H1 (cell line): ENCODE results near the gene NDFIP2. TPM values are rescaled to one million over a fixed set of nuclear protein-coding genes. Genes with fewer than 3 reads are reported as not detected.

Experiments
- CTCF ChIA-PET: fragments of 300-600 bp; sonication (Branson Sonifier 250); formaldehyde crosslinking; loops from one replicate; lab custom pipeline; 2021; ENCODE audit not compliant: partially characterized antibody; lab: Charles Lee
- POLR2A ChIA-PET: fragments of 300-600 bp; sonication (Branson Sonifier 250); formaldehyde crosslinking; loops from one replicate; lab custom pipeline; 2021; ENCODE audit warnings: inconsistent platforms; ENCODE audit not compliant: partially characterized antibody; lab: Charles Lee
- DNase-seq, 2 experiments: peaks; one replicate each; pipeline versions ENCODE4 v3.0.0 to v3.0.0-alpha.2; 2010 to 2022; ENCODE audit warnings: low spot score in 2 of 2, low read depth in 1 of 2, mixed read lengths in 1 of 2
- FAIRE-seq: peaks from 2 replicates; lab custom pipeline; 2011; peaks lifted over from hg19 to GRCh38; lab: Jason Lieb, UNC
- H2AFZ ChIP-seq: 2 replicates; pipeline ENCODE4 v1.8.1; 2012; ENCODE audit warnings: low read length, inconsistent platforms
- H2AK5ac ChIP-seq: 2 replicates; pipeline ENCODE4 v1.6.1; 2013; ENCODE audit warnings: low read depth, low read length
- H2BK120ac ChIP-seq: replicated peaks from 2 replicates; pipeline ENCODE3; 2013; ENCODE audit warnings: low read depth, low read length, inconsistent platforms
- H2BK12ac ChIP-seq: 2 replicates; pipeline ENCODE4 v1.6.1; 2013; ENCODE audit warnings: low read depth, low read length
- H2BK15ac ChIP-seq: 2 replicates; pipeline ENCODE4 v1.6.1; 2013; ENCODE audit warnings: low read length
- H2BK20ac ChIP-seq: 2 replicates; pipeline ENCODE4 v1.6.1; 2013; ENCODE audit warnings: low read length
- H2BK5ac ChIP-seq: 2 replicates; pipeline ENCODE4 v1.6.1; 2013; ENCODE audit warnings: low read depth, low read length
- H3K14ac ChIP-seq: 2 replicates; pipeline ENCODE4 v1.6.1; 2013; ENCODE audit warnings: inconsistent platforms; ENCODE audit not compliant: insufficient read length
- H3K18ac ChIP-seq: 2 replicates; pipeline ENCODE4 v1.6.1; 2013; ENCODE audit warnings: low read length; ENCODE audit errors: extremely low read depth
- H3K23ac ChIP-seq: 2 replicates; pipeline ENCODE4 v1.6.1; 2013; ENCODE audit warnings: inconsistent platforms; ENCODE audit not compliant: insufficient read length
- H3K23me2 ChIP-seq: 2 replicates; pipeline ENCODE4 v1.6.1; 2013; ENCODE audit warnings: low read depth, low read length
- H3K27ac ChIP-seq: 2 replicates; pipeline ENCODE4 v1.6.1; 2011; ENCODE audit warnings: low read depth, low read length, inconsistent platforms
- H3K27me3 ChIP-seq, 4 experiments: replicated peaks in 1 of 4; 1 replicate in 1 of 4; 2 replicates in 3 of 4; pipeline versions ENCODE4 v1.6.1 to v1.8.1; 2011 to 2013; ENCODE audit warnings: low read length in 3 of 4, mild to moderate bottlenecking in 3 of 4, inconsistent platforms in 2 of 4, mixed read lengths in 2 of 4, moderate library complexity in 1 of 4; ENCODE audit not compliant: control insufficient read depth in 3 of 4, insufficient read depth in 3 of 4; ENCODE audit errors: extremely low read depth in 1 of 4
- H3K36me3 ChIP-seq, 4 experiments: 2 replicates each; pipeline versions ENCODE4 v1.6.1 to v1.8.1; 2011 to 2013; ENCODE audit warnings: mild to moderate bottlenecking in 4 of 4, low read length in 3 of 4, moderate library complexity in 2 of 4, control low read depth in 1 of 4, inconsistent platforms in 1 of 4; ENCODE audit not compliant: insufficient read depth in 4 of 4, control insufficient read depth in 2 of 4
- H3K4ac ChIP-seq: replicated peaks from 2 replicates; pipeline ENCODE3; 2013; ENCODE audit warnings: low read length, low read depth, mixed read lengths, inconsistent platforms; ENCODE audit not compliant: insufficient read length
- H3K4me1 ChIP-seq, 4 experiments: replicated peaks in 1 of 4; 1 replicate in 1 of 4; 2 replicates in 3 of 4; pipeline versions ENCODE4 v1.6.1 to v1.8.1; 2011 to 2013; ENCODE audit warnings: low read length in 3 of 4, inconsistent platforms in 2 of 4, mixed read lengths in 1 of 4; ENCODE audit not compliant: insufficient read depth in 4 of 4, control insufficient read depth in 3 of 4
- H3K4me2 ChIP-seq, 2 experiments: 2 replicates each; pipeline versions ENCODE4 v1.6.1 to v1.8.1; 2011 to 2013; ENCODE audit warnings: low read depth in 2 of 2, low read length in 2 of 2, control low read depth in 1 of 2, inconsistent platforms in 1 of 2, mild to moderate bottlenecking in 1 of 2; ENCODE audit not compliant: insufficient read depth in 1 of 2
- H3K4me3 ChIP-seq, 4 experiments: fragments of 200-600, 300-600 bp in 1 of 4; sonication (generic), shearing (Covaris generic), sonication (Bioruptor Twin) in 1 of 4; 2 replicates each; pipeline versions ENCODE4 v1.5.1 to v1.8.1; 2011 to 2016; ENCODE audit warnings: low read length in 4 of 4, low read depth in 3 of 4, control low read depth in 2 of 4, inconsistent platforms in 2 of 4, mild to moderate bottlenecking in 2 of 4, mixed read lengths in 1 of 4, moderate library complexity in 1 of 4; ENCODE audit not compliant: insufficient read depth in 2 of 4; ENCODE audit errors: extremely low read depth in 1 of 4
- H3K56ac ChIP-seq: replicated peaks from 2 replicates; pipeline ENCODE3; 2013; ENCODE audit warnings: low read depth, mild to moderate bottlenecking, mixed read lengths, low read length, inconsistent platforms; ENCODE audit not compliant: insufficient read length
- H3K79me1 ChIP-seq: 2 replicates; pipeline ENCODE4 v1.6.1; 2013; ENCODE audit warnings: low read depth, low read length, control low read depth
- H3K79me2 ChIP-seq, 2 experiments: 2 replicates each; pipeline versions ENCODE4 v1.6.1 to v1.8.1; 2012 to 2013; ENCODE audit warnings: low read length in 2 of 2, mild to moderate bottlenecking in 2 of 2, inconsistent platforms in 1 of 2; ENCODE audit not compliant: insufficient read depth in 2 of 2, control insufficient read depth in 1 of 2
- H3K9ac ChIP-seq, 4 experiments: replicated peaks in 1 of 4; 1 replicate in 1 of 4; 2 replicates in 3 of 4; pipeline versions ENCODE4 v1.6.1 to v1.8.1; 2011 to 2013; ENCODE audit warnings: low read depth in 3 of 4, low read length in 3 of 4, control low read depth in 2 of 4, mild to moderate bottlenecking in 2 of 4, moderate library complexity in 2 of 4, inconsistent platforms in 1 of 4; ENCODE audit errors: extremely low read depth in 1 of 4
- H3K9me3 ChIP-seq, 2 experiments: 2 replicates each; pipeline versions ENCODE4 v1.6.1 to v1.8.1; 2012 to 2013; ENCODE audit warnings: mild to moderate bottlenecking in 2 of 2, moderate library complexity in 2 of 2, control low read depth in 1 of 2, inconsistent platforms in 1 of 2, low read depth in 1 of 2, low read length in 1 of 2, mixed read lengths in 1 of 2; ENCODE audit not compliant: insufficient read depth in 2 of 2
- H4K20me1 ChIP-seq, 2 experiments: replicated peaks in 1 of 2; 2 replicates each; pipeline versions ENCODE3 to v1.8.1; 2011 to 2013; ENCODE audit warnings: inconsistent platforms in 2 of 2, low read length in 2 of 2, mild to moderate bottlenecking in 1 of 2; ENCODE audit not compliant: insufficient read depth in 2 of 2, control insufficient read depth in 1 of 2
- H4K5ac ChIP-seq: 2 replicates; pipeline ENCODE4 v1.6.1; 2013; ENCODE audit warnings: low read length, low read depth, mixed read lengths, inconsistent platforms; ENCODE audit not compliant: insufficient read length
- H4K8ac ChIP-seq: 2 replicates; pipeline ENCODE4 v1.8.0; 2013; ENCODE audit warnings: mild to moderate bottlenecking, moderate library complexity, low read length, inconsistent platforms; ENCODE audit not compliant: insufficient read depth; ENCODE audit errors: extremely low read depth
- H4K91ac ChIP-seq: replicated peaks from 2 replicates; pipeline ENCODE3; 2013; ENCODE audit warnings: low read length, mixed read lengths, inconsistent platforms; ENCODE audit not compliant: insufficient read length
- BCL11A ChIP-seq, 2 experiments: IDR thresholded peaks; one replicate each; pipeline ENCODE4 v1.6.1; 2011; ENCODE audit warnings: low read depth in 2 of 2, low read length in 2 of 2, mild to moderate bottlenecking in 2 of 2
- BRCA1 ChIP-seq: IDR thresholded peaks from 2 replicates; pipeline ENCODE4 v1.6.1; 2012; ENCODE audit warnings: low read depth, low read length, improper control_type of control experiment
- CBX5 ChIP-seq: fragments of 300-800, 300-1000 bp; sonication (generic); IDR thresholded peaks from 2 replicates; pipeline ENCODE4 v1.7.1; 2016; ENCODE audit warnings: antibody characterized with exemption, low read length, low read depth
- GTF2F1 ChIP-seq: IDR thresholded peaks from 2 replicates; pipeline ENCODE4 v1.6.1; 2012; ENCODE audit warnings: low read depth, low read length, improper control_type of control experiment, borderline replicate concordance
- HDAC2 ChIP-seq, 2 experiments: fragments of 300-600 bp in 1 of 2; sonication (generic) in 1 of 2; IDR thresholded peaks; 2 replicates each; pipeline ENCODE4 v1.6.1; 2011 to 2012; ENCODE audit warnings: low read depth in 2 of 2, low read length in 2 of 2, mild to moderate bottlenecking in 2 of 2, moderate library complexity in 2 of 2, borderline replicate concordance in 1 of 2, inconsistent platforms in 1 of 2
- HDAC6 ChIP-seq: IDR thresholded peaks from one replicate; pipeline ENCODE4 v1.7.1; 2012; ENCODE audit warnings: low read depth, mild to moderate bottlenecking, inconsistent platforms, low read length, moderate library complexity
- NANOG ChIP-seq: IDR thresholded peaks from 2 replicates; pipeline ENCODE4 v1.6.1; 2011; ENCODE audit warnings: low read length, low read depth, mild to moderate bottlenecking, inconsistent platforms; ENCODE audit not compliant: insufficient read depth, poor library complexity, severe bottlenecking
- POLR2AphosphoS5 ChIP-seq: IDR thresholded peaks from 2 replicates; pipeline ENCODE4 v1.6.1; 2011; ENCODE audit warnings: low read depth, low read length
- RFX5 ChIP-seq: IDR thresholded peaks from 2 replicates; pipeline ENCODE4 v1.6.1; 2011; ENCODE audit warnings: low read depth, low read length, improper control_type of control experiment, borderline replicate concordance
- SIX5 ChIP-seq: IDR thresholded peaks from 2 replicates; pipeline ENCODE4 v1.6.1; 2011; ENCODE audit warnings: mild to moderate bottlenecking, low read depth, low read length
- TAF7 ChIP-seq: optimal IDR thresholded peaks from 2 replicates; pipeline ENCODE3; 2011; ENCODE audit warnings: low read depth, mild to moderate bottlenecking, inconsistent platforms, low read length, moderate library complexity, borderline replicate concordance
- WGBS, 2 experiments: shearing (Covaris generic) in 1 of 2; methylation state at CpG; one replicate each; pipeline versions ENCODE4 v1.1.6 to v1.1.7; 2013 to 2015; ENCODE audit warnings: low lambda C conversion rate in 2 of 2, mixed read lengths in 2 of 2, inconsistent platforms in 1 of 2, low coverage in 1 of 2, missing lambda C conversion rate in 1 of 2; ENCODE audit not compliant: insufficient replicate concordance in 2 of 2, insufficient coverage in 1 of 2, insufficient read length in 1 of 2; ENCODE audit errors: extremely low coverage in 1 of 2, missing lambda C conversion rate in 1 of 2; 5-methylcytosine and 5-hydroxymethylcytosine counted together
- polyA plus RNA-seq, 7 experiments: library from polyadenylated mRNA; depleted of rRNA in 3 of 7; stranded (reverse) in 5 of 7; unstranded in 2 of 7; fragments of >200 nt in 5 of 7; fragments of 200-250 nt in 2 of 7; gene quantifications; 1 replicate in 5 of 7; 2 replicates in 1 of 7; 4 replicates in 1 of 7; pipeline versions ENCODE4 v1.2.1 to v1.2.3, GENCODE V29; 2011 to 2013; ENCODE audit warnings: missing spikeins in 2 of 7, mixed read lengths in 2 of 7
- total RNA-seq: library from RNA; stranded (reverse); fragmentation: NEBNext Ultra II Directional; extraction: Animal tissue kit (Norgen Biotek cat#: 25700); gene quantifications from 2 replicates; pipeline ENCODE4 v1.2.1, GENCODE V29; 2021
- TF ChIP-seq, protein P1 (sequence below): IDR thresholded peaks from 2 replicates; pipeline ENCODE4 v1.6.1; 2011; ENCODE audit warnings: low read length, improper control_type of control experiment

The NDFIP2 gene
- total and polyA plus RNA-seq, 2 of the 8 experiments (the other 6 are each of a cell fraction or from before 2014, with no cell fraction given), result 11.1 to 32.9 TPM

GRCh38 chr13:79549355-79550106 lies 68.6 kb downstream of the NDFIP2 start:
- ChIA-PET POLR2A (no interaction called here), CTCF (no interaction called here)
- Histone ChIP-seq H2BK15ac (no peak overlapping the region), H2BK120ac (no peak overlapping the region), H3K9me3 (no peaks in the 10 kb centered on the region), H3K27me3 (no peaks in the 10 kb centered on the region), H3K4me1 (no peaks in the 10 kb centered on the region; a peak in 1 of 7 replicates), H3K79me1 (no peaks in the 10 kb centered on the region), H3K56ac (no peak overlapping the region), H2BK20ac (no peak overlapping the region), H3K23ac (no peak overlapping the region), H2AFZ (no peak overlapping the region), H3K9ac (no peak overlapping the region), H3K4ac (no peak overlapping the region), H3K79me2 (no peaks in the 10 kb centered on the region), H3K4me2 (no peak overlapping the region), H3K36me3 (no peaks in the 10 kb centered on the region), H3K27ac (no peak overlapping the region), H4K91ac (no peak overlapping the region), H3K23me2 (no peaks in the 10 kb centered on the region), H2BK12ac (no peak overlapping the region), H4K5ac (no peak overlapping the region), H3K14ac (no peak overlapping the region), H2BK5ac (no peak overlapping the region), H3K18ac (no peak overlapping the region), H2AK5ac (no peak overlapping the region), H4K8ac (no peak overlapping the region), H3K4me3 (no peak overlapping the region), H4K20me1 (peaks cover 0 to 2% of the 10 kb centered on the region in 2 experiments)
- no peak for FAIRE-seq
- DNase-seq, result no peak
- WGBS, 2 experiments, result 90% methylated on average over 2 of the region's 2 CpGs; no CpG with 5 or more reads in 1 of the 2 experiments
- no peak for TF ChIP-seq TAF7
- no peak for TF ChIP-seq BCL11A (IDR thresholded peaks at IDR 0.05; ENCODE audit: low read depth in 2 of 2, low read length in 2 of 2)
- TF ChIP-seq RFX5, result no peak
- TF ChIP-seq GTF2F1, result no peak
- TF ChIP-seq, protein P1, sequence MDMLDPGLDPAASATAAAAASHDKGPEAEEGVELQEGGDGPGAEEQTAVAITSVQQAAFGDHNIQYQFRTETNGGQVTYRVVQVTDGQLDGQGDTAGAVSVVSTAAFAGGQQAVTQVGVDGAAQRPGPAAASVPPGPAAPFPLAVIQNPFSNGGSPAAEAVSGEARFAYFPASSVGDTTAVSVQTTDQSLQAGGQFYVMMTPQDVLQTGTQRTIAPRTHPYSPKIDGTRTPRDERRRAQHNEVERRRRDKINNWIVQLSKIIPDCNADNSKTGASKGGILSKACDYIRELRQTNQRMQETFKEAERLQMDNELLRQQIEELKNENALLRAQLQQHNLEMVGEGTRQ, result no peak
- TF ChIP-seq BRCA1, result no peak
- no peak for TF ChIP-seq POLR2AphosphoS5
- no peak for TF ChIP-seq SIX5
- TF ChIP-seq NANOG, result no peak
- no peak for TF ChIP-seq CBX5
- no peak for TF ChIP-seq HDAC6
- TF ChIP-seq HDAC2 (IDR thresholded peaks at IDR 0.05; ENCODE audit: borderline replicate concordance in 1 of 2, low read depth in 2 of 2, low read length in 2 of 2), result no peak
